Lower leg skin (tissue), 3 donors: ENCODE measurements around the gene NDST4.

ENCODE experiments used
- POLR2A ChIP-seq, 2 donors: fragments of 450-650 bp; IDR thresholded peaks; one replicate each; pipeline ENCODE4 v1.6.1; 2016 to 2017; ENCODE audit warnings: antibody characterized with exemption in 2 of 2, mild to moderate bottlenecking in 1 of 2, moderate library complexity in 1 of 2
- TF ChIP-seq, protein P1 (sequence below), 3 donors: fragments of 450-650 bp; IDR thresholded peaks; one replicate each; pipeline ENCODE4 v1.5.1; 2016; ENCODE audit warnings: antibody characterized with exemption in 3 of 3, mild to moderate bottlenecking in 3 of 3, moderate library complexity in 2 of 3

DNA sequence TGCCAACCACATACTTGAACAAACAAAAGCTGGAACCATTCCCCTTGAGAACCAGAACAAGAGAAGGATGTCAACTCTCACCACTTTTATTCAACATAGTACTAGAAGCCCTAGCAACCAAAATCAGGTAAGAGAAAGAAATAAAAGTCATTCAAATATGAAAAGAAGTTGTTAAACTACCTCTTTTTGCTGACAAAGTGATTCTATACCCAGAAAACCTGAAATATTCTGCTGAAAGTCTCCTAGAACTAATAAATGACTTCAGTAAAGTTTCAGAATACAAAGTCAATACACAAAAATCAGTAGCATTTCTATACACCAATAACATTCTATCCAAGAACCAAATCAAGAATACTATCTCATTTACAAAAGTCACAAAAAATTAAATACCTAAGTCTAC lies 327.9 kb downstream of the NDST4 start:
- TF ChIP-seq, protein P1, sequence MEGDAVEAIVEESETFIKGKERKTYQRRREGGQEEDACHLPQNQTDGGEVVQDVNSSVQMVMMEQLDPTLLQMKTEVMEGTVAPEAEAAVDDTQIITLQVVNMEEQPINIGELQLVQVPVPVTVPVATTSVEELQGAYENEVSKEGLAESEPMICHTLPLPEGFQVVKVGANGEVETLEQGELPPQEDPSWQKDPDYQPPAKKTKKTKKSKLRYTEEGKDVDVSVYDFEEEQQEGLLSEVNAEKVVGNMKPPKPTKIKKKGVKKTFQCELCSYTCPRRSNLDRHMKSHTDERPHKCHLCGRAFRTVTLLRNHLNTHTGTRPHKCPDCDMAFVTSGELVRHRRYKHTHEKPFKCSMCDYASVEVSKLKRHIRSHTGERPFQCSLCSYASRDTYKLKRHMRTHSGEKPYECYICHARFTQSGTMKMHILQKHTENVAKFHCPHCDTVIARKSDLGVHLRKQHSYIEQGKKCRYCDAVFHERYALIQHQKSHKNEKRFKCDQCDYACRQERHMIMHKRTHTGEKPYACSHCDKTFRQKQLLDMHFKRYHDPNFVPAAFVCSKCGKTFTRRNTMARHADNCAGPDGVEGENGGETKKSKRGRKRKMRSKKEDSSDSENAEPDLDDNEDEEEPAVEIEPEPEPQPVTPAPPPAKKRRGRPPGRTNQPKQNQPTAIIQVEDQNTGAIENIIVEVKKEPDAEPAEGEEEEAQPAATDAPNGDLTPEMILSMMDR (IDR thresholded peaks at IDR 0.05), result no peak
- no peak for TF ChIP-seq POLR2A (IDR thresholded peaks at IDR 0.05)
